ENCODE measurements around the gene UBASH3A.

GRCh38 chr21:42432695-42433094, 29.0 kb downstream of the UBASH3A start:
- no peak for TF ChIP-seq CTCF (conservative IDR thresholded peaks at IDR 0.05)
- no peak for TF ChIP-seq ZFX (IDR thresholded peaks at IDR 0.05)
